GM12878 (cell line): Measurements from ENCODE around the gene B3GAT2.

ENCODE experiments used
- CTCF ChIP-seq, 3 experiments: IDR thresholded peaks in 2 of 3; conservative IDR thresholded peaks in 1 of 3; 2 replicates each; pipeline ENCODE4 v1.5.1; 2011; ENCODE audit warnings: low read depth in 3 of 3, low read length in 3 of 3, mild to moderate bottlenecking in 3 of 3, control low read depth in 2 of 3, moderate library complexity in 2 of 3, inconsistent platforms in 1 of 3, mixed read lengths in 1 of 3; ENCODE audit not compliant: control insufficient read depth in 2 of 3, insufficient read depth in 1 of 3; ENCODE audit errors: extremely low read depth in 1 of 3
- EP300 ChIP-seq, 2 experiments: fragments of 150-350 bp in 1 of 2; IDR thresholded peaks; 2 replicates each; pipeline ENCODE4 v1.6.1; 2011 to 2012; ENCODE audit warnings: low read depth in 2 of 2, low read length in 2 of 2, borderline replicate concordance in 1 of 2, improper control_type of control experiment in 1 of 2, inconsistent platforms in 1 of 2; ENCODE audit not compliant: control insufficient read depth in 1 of 2
- FOXK2 ChIP-seq: fragments of 450-650 bp; IDR thresholded peaks from 2 replicates; pipeline ENCODE4 v1.6.1; 2017; ENCODE audit warnings: mild to moderate bottlenecking, moderate library complexity
- NR2C1 ChIP-seq: fragments of 450-650 bp; IDR thresholded peaks from 2 replicates; pipeline ENCODE4 v1.6.1; 2017; ENCODE audit warnings: antibody characterized with exemption, mild to moderate bottlenecking, moderate library complexity
- RAD21 ChIP-seq: IDR thresholded peaks from 2 replicates; pipeline ENCODE4 v1.6.1; 2011; ENCODE audit warnings: mild to moderate bottlenecking, low read depth, low read length, moderate library complexity; ENCODE audit not compliant: insufficient read depth
- RELA ChIP-seq: fragments of 450-650 bp; IDR thresholded peaks from 2 replicates; pipeline ENCODE4 v1.8.0; 2014; ENCODE audit warnings: borderline replicate concordance; ENCODE audit not compliant: partially characterized antibody
- YY1 ChIP-seq: IDR thresholded peaks from 2 replicates; pipeline ENCODE4 v1.6.1; 2011; ENCODE audit warnings: low read depth, mild to moderate bottlenecking, low read length
- ZNF274 ChIP-seq: IDR thresholded peaks from one replicate; pipeline ENCODE4 v1.8.0; 2011; ENCODE audit not compliant: insufficient read length, insufficient read depth
- ZNF687 ChIP-seq: fragments of 450-650 bp; IDR thresholded peaks from 2 replicates; pipeline ENCODE4 v1.6.1; 2017; ENCODE audit warnings: mild to moderate bottlenecking, moderate library complexity

- TF ChIP-seq CTCF (IDR thresholded peaks at IDR 0.05 in 2 of 3, conservative IDR thresholded peaks at IDR 0.05 in 1 of 3; ENCODE audit: control insufficient read depth in 2 of 3, extremely low read depth in 1 of 3, insufficient read depth in 1 of 3, low read depth in 3 of 3, low read length in 3 of 3) (no peak), ZNF274 (no peak), FOXK2 (no peak), EP300 (IDR thresholded peaks at IDR 0.05; ENCODE audit: borderline replicate concordance in 1 of 2, control insufficient read depth in 1 of 2, low read depth in 2 of 2, low read length in 2 of 2) (no peak), YY1 (no peak), ZNF687 (no peak), NR2C1 (no peak), RELA (no peak), RAD21 (no peak)
Observed at GRCh38 chr6:70834520-70834919, 122.3 kb downstream of the B3GAT2 start.
